HepG2 (cell line): Measurements from ENCODE around the gene TMEM174. TPM values are rescaled to one million over a fixed set of nuclear protein-coding genes. Genes with fewer than 3 reads are reported as not detected.

Source experiments
- ATAC-seq: fragments of 200-7000 bp; cut with Tn5 transposase; 3 replicates; pipeline ENCODE4 v1.9.1; 2020; ENCODE audit warnings: mild to moderate bottlenecking, moderate library complexity
- BruUV-seq: library from RNA; stranded (reverse); fragments of 400-500 nt; replicated peaks from 2 replicates; lab custom pipeline; 2021; lab: Mats Ljungman, UMichigan
- CTCF ChIA-PET: fragments of 300-600 bp; formaldehyde crosslinking; extraction: SDS; loops from one replicate; lab custom pipeline; 2021; ENCODE audit warnings: low total read pairs, inconsistent platforms, low intra/inter-chr PET ratio; lab: Yijun Ruan, JAX
- POLR2A ChIA-PET: fragments of 350-600 bp; sonication (Branson Sonifier 250); formaldehyde crosslinking; loops from one replicate; lab custom pipeline; 2020; ENCODE audit warnings: antibody characterized with exemption, inconsistent platforms; lab: Yijun Ruan, JAX
- DNase-seq: peaks from one replicate; pipeline ENCODE4 v3.0.0-alpha.2; 2015; ENCODE audit warnings: low spot score
- FAIRE-seq: peaks from 3 replicates; lab custom pipeline; 2011; peaks lifted over from hg19 to GRCh38; lab: Jason Lieb, UNC
- H2AFZ ChIP-seq: one replicate; pipeline ENCODE4 v1.6.1; 2011; ENCODE audit warnings: low read length, inconsistent platforms
- H3K27ac ChIP-seq: fragments of 300-600 bp; 3 replicates; pipeline ENCODE4 v1.8.0; 2011; ENCODE audit warnings: mixed run types, mild to moderate bottlenecking, mixed read lengths, low read length, inconsistent platforms; ENCODE audit not compliant: insufficient read depth; ENCODE audit errors: extremely low read length
- H3K27me3 ChIP-seq, 2 experiments: fragments of 200-600 bp in 1 of 2; 2 replicates in 1 of 2; 3 replicates in 1 of 2; pipeline versions ENCODE4 v1.6.0 to v1.8.0; 2011; ENCODE audit warnings: low read length in 2 of 2, mild to moderate bottlenecking in 2 of 2, moderate library complexity in 2 of 2, inconsistent platforms in 1 of 2; ENCODE audit not compliant: insufficient read depth in 2 of 2, control insufficient read depth in 1 of 2
- H3K36me3 ChIP-seq, 2 experiments: fragments of 200-600 bp in 1 of 2; replicated peaks in 1 of 2; 2 replicates in 1 of 2; 3 replicates in 1 of 2; pipeline versions ENCODE4 v1.5.1 to v1.8.0; 2011; ENCODE audit warnings: low read length in 2 of 2, inconsistent platforms in 1 of 2; ENCODE audit not compliant: insufficient read depth in 2 of 2, control insufficient read depth in 1 of 2
- H3K4me1 ChIP-seq: 2 replicates; pipeline ENCODE4 v1.5.1; 2012; ENCODE audit warnings: low read length, inconsistent platforms; ENCODE audit not compliant: insufficient read depth
- H3K4me2 ChIP-seq: 2 replicates; pipeline ENCODE4 v1.6.0; 2011; ENCODE audit warnings: low read depth, low read length, inconsistent platforms
- H3K4me3 ChIP-seq, 3 experiments: fragments of 200-600 bp in 1 of 3; sonication (generic), shearing (Covaris generic) in 1 of 3; replicated peaks in 1 of 3; 2 replicates each; pipeline ENCODE4 v1.5.1; 2011 to 2016; ENCODE audit warnings: low read length in 3 of 3, inconsistent platforms in 2 of 3, low read depth in 2 of 3, mild to moderate bottlenecking in 2 of 3, control low read depth in 1 of 3, mixed read lengths in 1 of 3; ENCODE audit not compliant: insufficient read depth in 1 of 3
- H3K79me2 ChIP-seq: one replicate; pipeline ENCODE4 v1.6.1; 2011; ENCODE audit warnings: low read length, inconsistent platforms; ENCODE audit not compliant: insufficient read depth
- H3K9ac ChIP-seq: 2 replicates; pipeline ENCODE4 v1.6.0; 2011; ENCODE audit warnings: mild to moderate bottlenecking, low read depth, low read length, inconsistent platforms; ENCODE audit not compliant: insufficient read depth
- H3K9me3 ChIP-seq: 2 replicates; pipeline ENCODE4 v1.5.1; 2012; ENCODE audit warnings: mild to moderate bottlenecking, low read length
- H4K20me1 ChIP-seq: 2 replicates; pipeline ENCODE4 v1.6.0; 2011; ENCODE audit warnings: inconsistent platforms, mild to moderate bottlenecking, low read length, moderate library complexity; ENCODE audit not compliant: insufficient read depth
- ATAD3A ChIP-seq: sonication (generic); formaldehyde crosslinking; IDR thresholded peaks from 2 replicates; pipeline ENCODE4 v1.4.0; 2020; ENCODE audit warnings: missing genetic modification reagents
- EHMT2 ChIP-seq: fragments of 200-600 bp; sonication (generic); IDR thresholded peaks from 2 replicates; pipeline ENCODE4 v1.7.0; 2017; ENCODE audit warnings: antibody characterized with exemption, low read depth, low read length, borderline replicate concordance
- JARID2 ChIP-seq: sonication (generic); formaldehyde crosslinking; IDR thresholded peaks from 2 replicates; pipeline ENCODE4 v1.8.1; 2023; ENCODE audit warnings: missing genetic modification reagents, inconsistent platforms; ENCODE audit not compliant: insufficient replicate concordance
- KAT2B ChIP-seq: fragments of 150-350 bp; IDR thresholded peaks from 2 replicates; pipeline ENCODE4 v1.6.1; 2014; ENCODE audit warnings: low read depth, low read length, borderline replicate concordance
- MAZ ChIP-seq, 2 experiments: sonication (generic) in 1 of 2; formaldehyde crosslinking in 1 of 2; IDR thresholded peaks; 2 replicates each; pipeline versions ENCODE4 v1.5.0 to v1.6.1; 2012 to 2020; ENCODE audit warnings: low read depth in 2 of 2, mild to moderate bottlenecking in 2 of 2, borderline replicate concordance in 1 of 2, improper control_type of control experiment in 1 of 2, low read length in 1 of 2, missing genetic modification reagents in 1 of 2, moderate library complexity in 1 of 2
- MED8 ChIP-seq: sonication (generic); formaldehyde crosslinking; IDR thresholded peaks from 2 replicates; pipeline ENCODE4 v1.8.1; 2023; ENCODE audit warnings: mild to moderate bottlenecking, missing genetic modification reagents; ENCODE audit not compliant: insufficient replicate concordance
- NKX3-1 ChIP-seq: sonication (generic); formaldehyde crosslinking; IDR thresholded peaks from 2 replicates; pipeline ENCODE4 v1.5.0; 2020; ENCODE audit warnings: missing genetic modification reagents
- NR3C1 ChIP-seq: sonication (generic); formaldehyde crosslinking; IDR thresholded peaks from 2 replicates; pipeline ENCODE4 v1.4.0; 2020; ENCODE audit warnings: missing genetic modification reagents
- PBX2 ChIP-seq: IDR thresholded peaks from 2 replicates; pipeline ENCODE4 v1.6.1; 2016; ENCODE audit warnings: control low read depth
- RBFOX2 ChIP-seq: fragments of 200-400 bp; formaldehyde crosslinking; IDR thresholded peaks from 2 replicates; pipeline ENCODE4 v1.6.1; 2017; ENCODE audit warnings: low read depth, mild to moderate bottlenecking, low read length
- RBM39 ChIP-seq: fragments of 200-400 bp; formaldehyde crosslinking; IDR thresholded peaks from one replicate; pipeline ENCODE4 v1.6.1; 2018; ENCODE audit warnings: antibody characterized with exemption, mild to moderate bottlenecking, low read depth, low read length; ENCODE audit not compliant: poor library complexity, severe bottlenecking
- SNRNP70 ChIP-seq: fragments of 200-400 bp; formaldehyde crosslinking; IDR thresholded peaks from 2 replicates; pipeline ENCODE4 v1.6.1; 2017; ENCODE audit warnings: mild to moderate bottlenecking, low read depth, low read length, moderate library complexity
- STAT5B ChIP-seq: sonication (generic); formaldehyde crosslinking; IDR thresholded peaks from 2 replicates; pipeline ENCODE4 v1.4.0; 2020; ENCODE audit warnings: missing genetic modification reagents
- XBP1 ChIP-seq: sonication (generic); formaldehyde crosslinking; IDR thresholded peaks from 2 replicates; pipeline ENCODE4 v1.5.0; 2020; ENCODE audit warnings: missing genetic modification reagents
- ZBED4 ChIP-seq: sonication (generic); formaldehyde crosslinking; IDR thresholded peaks from 2 replicates; pipeline ENCODE4 v1.4.0; 2020; ENCODE audit warnings: missing genetic modification reagents, borderline replicate concordance
- ZKSCAN1 ChIP-seq: fragments of 150-350 bp; IDR thresholded peaks from 2 replicates; pipeline ENCODE4 v1.6.1; 2014; ENCODE audit warnings: low read length
- ZNF251 ChIP-seq: sonication (generic); formaldehyde crosslinking; IDR thresholded peaks from 2 replicates; pipeline ENCODE4 v1.9.0; 2021; ENCODE audit warnings: mild to moderate bottlenecking, missing genetic modification reagents
- ZNF367 ChIP-seq: sonication (generic); formaldehyde crosslinking; IDR thresholded peaks from 2 replicates; pipeline ENCODE4 v1.4.0; 2020; ENCODE audit warnings: missing genetic modification reagents, borderline replicate concordance
- ZNF543 ChIP-seq: sonication (generic); formaldehyde crosslinking; IDR thresholded peaks from 2 replicates; pipeline ENCODE4 v1.4.0; 2020; ENCODE audit warnings: mild to moderate bottlenecking, missing genetic modification reagents
- ZNF577 ChIP-seq: sonication (generic); formaldehyde crosslinking; IDR thresholded peaks from 2 replicates; pipeline ENCODE4 v1.4.0; 2020; ENCODE audit warnings: mild to moderate bottlenecking, low read depth, missing genetic modification reagents, borderline replicate concordance
- ZNF773 ChIP-seq: sonication (generic); formaldehyde crosslinking; IDR thresholded peaks from 2 replicates; pipeline ENCODE4 v1.4.0; 2020; ENCODE audit warnings: missing genetic modification reagents, borderline replicate concordance
- in situ Hi-C: cut with HindIII; loops from 2 replicates; pipeline ENCODE4 v1.10.0; 2017; ENCODE audit warnings: low pct_unique_long_range_greater_than_20kb; ENCODE audit not compliant: extremely low pct_ligation_motif_present
- intact Hi-C: fragments of 100-400 bp; cut with micrococcal nuclease; formaldehyde crosslinking; loops from one replicate; pipeline ENCODE4 v1.10.0; 2022; ENCODE audit not compliant: unreplicated experiment
- polyA plus RNA-seq, 8 experiments: library from polyadenylated mRNA; depleted of rRNA in 3 of 8; stranded (reverse) in 7 of 8; unstranded in 1 of 8; fragments of >200 nt; fragmentation: Illumina TruSeq in 4 of 8; extraction: Trizol in 4 of 8; gene quantifications; 2 replicates each; pipeline versions ENCODE4 v1.2.1 to v1.2.3, GENCODE V29; 2011 to 2016; ENCODE audit warnings: low read depth in 4 of 8, missing spikeins in 1 of 8, mixed read lengths in 1 of 8; ENCODE audit not compliant: insufficient read depth in 1 of 8
- total RNA-seq, 5 experiments: library from RNA; depleted of rRNA; stranded (reverse); fragments of >200 nt; fragmentation: Illumina TruSeq; extraction: Trizol; gene quantifications; 2 replicates each; pipeline ENCODE4 v1.2.3, GENCODE V29; 2016; ENCODE audit warnings: low read depth in 1 of 5

Gene TMEM174
- total and polyA plus RNA-seq, 2 of the 13 experiments (the other 11 are each of a cell fraction or from before 2014, with no cell fraction given), result not detected

- TF ChIP-seq ZBED4 (CRISPR knock-in tag) (no peak), SNRNP70 (no peak), NR3C1 (no peak), NKX3-1 (CRISPR knock-in tag) (no peak), ZNF367 (no peak)
Observed at GRCh38 chr5:73179730-73180129, 6.7 kb downstream of the TMEM174 start (continued).

- intact Hi-C loops, result no loop called here
- no peak overlapping the region for H3K27ac ChIP-seq
- no peak for TF ChIP-seq ZKSCAN1
- no peak for TF ChIP-seq RBM39
- TF ChIP-seq ZNF543, result no peak
- TF ChIP-seq STAT5B, result no peak
- TF ChIP-seq JARID2 (CRISPR knock-in tag), result no peak
- TF ChIP-seq PBX2 (CRISPR knock-in tag), result no peak
- TF ChIP-seq ATAD3A, result no peak
- TF ChIP-seq MAZ (IDR thresholded peaks at IDR 0.05; ENCODE audit: borderline replicate concordance, low read depth, low read length), result no peak
- no peak for TF ChIP-seq MAZ (CRISPR knock-in tag; IDR thresholded peaks at IDR 0.05; ENCODE audit: low read depth)
- no peak for TF ChIP-seq ZNF577 (CRISPR knock-in tag)
- no peak for TF ChIP-seq ZNF773
- no peak for TF ChIP-seq KAT2B
- no peak for TF ChIP-seq MED8 (CRISPR knock-in tag)
- TF ChIP-seq XBP1 (CRISPR knock-in tag), result no peak
- TF ChIP-seq RBFOX2, result no peak
- TF ChIP-seq EHMT2, result no peak
- TF ChIP-seq ZNF251 (CRISPR knock-in tag), result no peak
Observed at GRCh38 chr5:73180566-73180965, 7.6 kb downstream of the TMEM174 start.

More at GRCh38 chr5:73180566-73180965, 7.6 kb downstream of the TMEM174 start:
- Histone ChIP-seq H2AFZ (no peak overlapping the region), H3K9me3 (peaks cover 4% of the 10 kb centered on the region), H3K9ac (no peak overlapping the region), H3K4me2 (no peak overlapping the region), H4K20me1 (no peaks in the 10 kb centered on the region), H3K36me3 (no peaks in the 10 kb centered on the region), H3K4me1 (peaks cover 9% of the 10 kb centered on the region), H3K79me2 (no peaks in the 10 kb centered on the region), H3K4me3 (no peak overlapping the region), H3K27me3 (peaks cover 0 to 6% of the 10 kb centered on the region in 2 experiments; a peak in 2 of 5 replicates)
- in situ Hi-C loops, result no loop called here
- ChIA-PET CTCF (no interaction called here), POLR2A (no interaction called here)
- ATAC-seq (no peak), DNase-seq (no peak), FAIRE-seq (no peak)
- no TSS peak for BruUV-seq
